ENCODE results near the gene ARIH2. TPM values are rescaled to one million over a fixed set of nuclear protein-coding genes. Genes with fewer than 3 reads are reported as not detected.

Gene ARIH2
- polyA plus RNA-seq, 1 donor (not counting 4 experiments of a cell fraction or from before 2014, with no cell fraction given) = 66.7 TPM

- Histone ChIP-seq H4K20me1 (ENCODE audit: control insufficient read depth, extremely low read depth, insufficient read depth, low read length) (peaks cover 12% of the 10 kb centered on the region), H3K9ac (ENCODE audit: control insufficient read depth, extremely low read depth, insufficient read depth, low read length) (no peak overlapping the region), H3K9me1 (ENCODE audit: control insufficient read depth, extremely low read depth, insufficient read depth, low read length) (peaks cover 5% of the 10 kb centered on the region), H3K4me2 (ENCODE audit: control insufficient read depth, extremely low read depth, insufficient read depth, low read depth, low read length) (no peak overlapping the region), H3K36me3 (ENCODE audit: control insufficient read depth in 2 of 2, extremely low read depth in 1 of 2, insufficient read depth in 2 of 2, low read length in 2 of 2) (peaks cover 1 to 47% of the 10 kb centered on the region in 2 experiments), H2AFZ (ENCODE audit: control insufficient read depth, low read length) (no peak overlapping the region), H3K27ac (ENCODE audit: control insufficient read depth, insufficient read depth, low read length) (no peak overlapping the region), H3K4me3 (ENCODE audit: control insufficient read depth in 2 of 3, extremely low read depth in 1 of 3, insufficient read depth in 2 of 3, low read depth in 1 of 3, low read length in 3 of 3) (no peak overlapping the region), H3K9me3 (ENCODE audit: control insufficient read depth, low read depth, low read length) (no peaks in the 10 kb centered on the region), H3K4me1 (ENCODE audit: control insufficient read depth, extremely low read depth, insufficient read depth, low read length) (peaks cover 16% of the 10 kb centered on the region), H3K27me3 (ENCODE audit: control insufficient read depth, extremely low read depth, insufficient read depth, low read length) (no peaks in the 10 kb centered on the region), H3K79me2 (ENCODE audit: control insufficient read depth, insufficient read depth, low read length) (peaks cover 88% of the 10 kb centered on the region)
- DNase-seq (ENCODE audit: low read depth, low spot score) (no peak), FAIRE-seq (no peak)
- TF ChIP-seq CTCF (optimal IDR thresholded peaks at IDR 0.05 in 1 of 3, IDR thresholded peaks at IDR 0.05 in 1 of 3, conservative IDR thresholded peaks at IDR 0.05 in 1 of 3; ENCODE audit: extremely low read depth in 1 of 3, insufficient read depth in 2 of 3, low read length in 3 of 3) (no peak), EZH2 (IDR thresholded peaks at IDR 0.05; ENCODE audit: low read length) (no peak)
- dilution Hi-C loops (cut with MboI; ENCODE audit: extremely low pct_ligation_motif_present, low sequenced_read_pairs) = no loop called here
Observed at GRCh38 chr3:48931944-48932580, 13.4 kb downstream of the ARIH2 start.

GRCh38 chr3:48934333-48934991 lies 15.8 kb downstream of the ARIH2 start:
- FAIRE-seq = no peak
- Histone ChIP-seq H3K4me1 (ENCODE audit: control insufficient read depth, extremely low read depth, insufficient read depth, low read length) (no peaks in the 10 kb centered on the region), H3K36me3 (ENCODE audit: control insufficient read depth in 2 of 2, extremely low read depth in 1 of 2, insufficient read depth in 2 of 2, low read length in 2 of 2) (peaks cover 3 to 36% of the 10 kb centered on the region in 2 experiments), H3K4me3 (ENCODE audit: control insufficient read depth in 2 of 3, extremely low read depth in 1 of 3, insufficient read depth in 2 of 3, low read depth in 1 of 3, low read length in 3 of 3) (no peak overlapping the region), H3K4me2 (ENCODE audit: control insufficient read depth, extremely low read depth, insufficient read depth, low read depth, low read length) (no peak overlapping the region), H3K79me2 (ENCODE audit: control insufficient read depth, insufficient read depth, low read length) (peaks cover 75% of the 10 kb centered on the region), H3K9me1 (ENCODE audit: control insufficient read depth, extremely low read depth, insufficient read depth, low read length) (no peaks in the 10 kb centered on the region), H3K27me3 (ENCODE audit: control insufficient read depth, extremely low read depth, insufficient read depth, low read length) (no peaks in the 10 kb centered on the region), H2AFZ (ENCODE audit: control insufficient read depth, low read length) (no peak overlapping the region), H4K20me1 (ENCODE audit: control insufficient read depth, extremely low read depth, insufficient read depth, low read length) (peaks cover 6% of the 10 kb centered on the region), H3K9ac (ENCODE audit: control insufficient read depth, extremely low read depth, insufficient read depth, low read length) (no peak overlapping the region), H3K27ac (ENCODE audit: control insufficient read depth, insufficient read depth, low read length) (no peak overlapping the region), H3K9me3 (ENCODE audit: control insufficient read depth, low read depth, low read length) (no peaks in the 10 kb centered on the region)
- dilution Hi-C loops (cut with MboI; ENCODE audit: extremely low pct_ligation_motif_present, low sequenced_read_pairs) = no loop called here
- DNase-seq (ENCODE audit: low read depth, low spot score) = no peak
- TF ChIP-seq CTCF (optimal IDR thresholded peaks at IDR 0.05 in 1 of 3, IDR thresholded peaks at IDR 0.05 in 1 of 3, conservative IDR thresholded peaks at IDR 0.05 in 1 of 3; ENCODE audit: extremely low read depth in 1 of 3, insufficient read depth in 2 of 3, low read length in 3 of 3) (no peak), EZH2 (IDR thresholded peaks at IDR 0.05; ENCODE audit: low read length) (no peak)

Measured in keratinocyte (primary cell).